GM12878 (cell line): ENCODE results near the gene HTR3A. TPM values are rescaled to one million over a fixed set of nuclear protein-coding genes. Genes with fewer than 3 reads are reported as not detected.

ENCODE experiments used
- ATAC-seq: fragments of 200-7000 bp; cut with Tn5 transposase; 3 replicates; pipeline ENCODE4 v1.9.1; 2020; ENCODE audit warnings: mild to moderate bottlenecking, moderate library complexity
- BruUV-seq: library from RNA; stranded (reverse); fragments of 400-500 nt; replicated peaks from 2 replicates; lab custom pipeline; 2021; lab: Mats Ljungman, UMichigan
- CTCF ChIA-PET: fragments of 300-600 bp; sonication (Branson Sonifier 250); formaldehyde crosslinking; extraction: SDS; loops from one replicate; lab custom pipeline; 2021; ENCODE audit warnings: inconsistent platforms; lab: Yijun Ruan, JAX
- POLR2A ChIA-PET: fragments of 350-600 bp; formaldehyde crosslinking; extraction: SDS; loops from one replicate; lab custom pipeline; 2021; ENCODE audit warnings: inconsistent platforms; lab: Charles Lee
- RAD21 ChIA-PET: fragments of 300-600 bp; sonication (Branson Sonifier 250); formaldehyde crosslinking; loops from one replicate; lab custom pipeline; 2023; ENCODE audit warnings: antibody characterized with exemption; ENCODE audit not compliant: unreplicated experiment; lab: Charles Lee
- SMC1A ChIA-PET: fragments of 300-600 bp; sonication (Branson Sonifier 250); formaldehyde crosslinking; loops from one replicate; lab custom pipeline; 2023; ENCODE audit not compliant: unreplicated experiment, uncharacterized antibody; lab: Charles Lee
- DNase-seq: peaks from one replicate; pipeline ENCODE4 v3.0.0-alpha.2; 2011; ENCODE audit warnings: low read depth, low spot score
- FAIRE-seq: peaks from 3 replicates; lab custom pipeline; 2011; peaks lifted over from hg19 to GRCh38; lab: Jason Lieb, UNC
- H2AFZ ChIP-seq: 2 replicates; pipeline ENCODE4 v1.6.0; 2011; ENCODE audit warnings: low read depth, low read length, control low read depth; ENCODE audit not compliant: control insufficient read depth
- H3K27ac ChIP-seq: 2 replicates; pipeline ENCODE4 v1.5.1; 2011; ENCODE audit warnings: control low read depth; ENCODE audit not compliant: control insufficient read depth, insufficient read depth
- H3K27me3 ChIP-seq, 2 experiments: replicated peaks in 1 of 2; 2 replicates each; pipeline versions ENCODE4 v1.6.0 to v1.6.1; 2011; ENCODE audit warnings: low read length in 1 of 2; ENCODE audit not compliant: control insufficient read depth in 2 of 2, insufficient read depth in 2 of 2
- H3K36me3 ChIP-seq, 2 experiments: 2 replicates each; pipeline ENCODE4 v1.5.1; 2011; ENCODE audit warnings: low read length in 1 of 2; ENCODE audit not compliant: control insufficient read depth in 2 of 2, insufficient read depth in 2 of 2
- H3K4me1 ChIP-seq: 2 replicates; pipeline ENCODE4 v1.6.1; 2011; ENCODE audit warnings: mild to moderate bottlenecking, low read length, moderate library complexity, mixed read lengths; ENCODE audit not compliant: control insufficient read depth, insufficient read depth
- H3K4me2 ChIP-seq: 2 replicates; pipeline ENCODE4 v1.6.0; 2011; ENCODE audit warnings: control low read depth; ENCODE audit not compliant: control insufficient read depth, insufficient read depth
- H3K4me3 ChIP-seq: fragments of 200-600 bp; sonication (generic); 2 replicates; pipeline ENCODE4 v1.5.1; 2016
- H3K79me2 ChIP-seq: 2 replicates; pipeline ENCODE4 v1.6.0; 2011; ENCODE audit warnings: low read length; ENCODE audit not compliant: control insufficient read depth, insufficient read depth
- H3K9ac ChIP-seq: 2 replicates; pipeline ENCODE4 v1.8.0; 2011; ENCODE audit warnings: low read length, control low read depth, mixed read lengths; ENCODE audit not compliant: control insufficient read depth, insufficient read depth
- H3K9me3 ChIP-seq: replicated peaks from 3 replicates; pipeline ENCODE4 v1.5.1; 2011; ENCODE audit warnings: mild to moderate bottlenecking, low read length; ENCODE audit not compliant: control insufficient read depth, insufficient read depth
- H4K20me1 ChIP-seq: 2 replicates; pipeline ENCODE4 v1.6.0; 2011; ENCODE audit not compliant: control insufficient read depth, insufficient read depth
- DPF2 ChIP-seq: fragments of 450-650 bp; IDR thresholded peaks from 2 replicates; pipeline ENCODE4 v1.6.1; 2017; ENCODE audit warnings: mild to moderate bottlenecking
- EZH2 ChIP-seq: IDR thresholded peaks from 2 replicates; pipeline ENCODE4 v1.6.1; 2012; ENCODE audit warnings: low read depth, mild to moderate bottlenecking, control low read depth, inconsistent platforms, low read length, borderline replicate concordance; ENCODE audit not compliant: control insufficient read depth
- MTA2 ChIP-seq: fragments of 450-650 bp; IDR thresholded peaks from 2 replicates; pipeline ENCODE4 v1.6.1; 2016; ENCODE audit warnings: low read depth, mild to moderate bottlenecking, moderate library complexity
- NFYA ChIP-seq: IDR thresholded peaks from 2 replicates; pipeline ENCODE4 v1.6.1; 2011; ENCODE audit warnings: low read depth, mild to moderate bottlenecking, low read length, improper control_type of control experiment, borderline replicate concordance
- NFYB ChIP-seq: IDR thresholded peaks from 2 replicates; pipeline ENCODE4 v1.6.1; 2011; ENCODE audit warnings: low read depth, mild to moderate bottlenecking, low read length, improper control_type of control experiment, moderate library complexity; ENCODE audit not compliant: insufficient read depth
- NKRF ChIP-seq: fragments of 450-650 bp; conservative IDR thresholded peaks from 2 replicates; pipeline ENCODE4 v1.6.1; 2017; ENCODE audit warnings: mild to moderate bottlenecking, moderate library complexity
- PAX5 ChIP-seq: IDR thresholded peaks from 2 replicates; pipeline ENCODE4 v1.6.1; 2011; ENCODE audit warnings: low read depth, low read length, borderline replicate concordance
- POLR2AphosphoS5 ChIP-seq: IDR thresholded peaks from 2 replicates; pipeline ENCODE4 v1.6.1; 2011; ENCODE audit warnings: mild to moderate bottlenecking, low read length, inconsistent platforms
- SIN3A ChIP-seq: IDR thresholded peaks from 2 replicates; pipeline ENCODE4 v1.6.1; 2012; ENCODE audit warnings: low read depth, low read length, improper control_type of control experiment
- SREBF2 ChIP-seq: IDR thresholded peaks from 2 replicates; pipeline ENCODE4 v1.6.1; 2012; ENCODE audit warnings: mild to moderate bottlenecking, low read length
- ZNF274 ChIP-seq: IDR thresholded peaks from one replicate; pipeline ENCODE4 v1.8.0; 2011; ENCODE audit not compliant: insufficient read length, insufficient read depth
- ZZZ3 ChIP-seq: IDR thresholded peaks from 2 replicates; pipeline ENCODE4 v1.6.1; 2011; ENCODE audit warnings: low read depth; ENCODE audit not compliant: control insufficient read depth, insufficient read length
- WGBS: methylation state at CpG from one replicate; pipeline ENCODE4 v1.1.6; 2016; ENCODE audit warnings: low lambda C conversion rate; ENCODE audit not compliant: insufficient replicate concordance, insufficient coverage; ENCODE audit errors: missing lambda C conversion rate; 5-methylcytosine and 5-hydroxymethylcytosine counted together
- in situ Hi-C: fragments of 300-500 bp; cut with MboI; formaldehyde crosslinking; loops from 9 replicates; pipeline ENCODE4 v1.14.3; 2018; ENCODE audit warnings: mixed read lengths
- intact Hi-C: fragments of 100-400 bp; cut with micrococcal nuclease; formaldehyde crosslinking; loops from one replicate; pipeline ENCODE4 v1.14.2; 2022; ENCODE audit not compliant: unreplicated experiment
- polyA plus RNA-seq, 11 experiments: library from polyadenylated mRNA; depleted of rRNA in 4 of 11; unstranded in 6 of 11; stranded (reverse) in 5 of 11; fragments of >200 nt; fragmentation: Nextera tagmentation in 4 of 11; fragmentation: Illumina TruSeq in 1 of 11; extraction: Ambion mirVana in 4 of 11; extraction: Trizol in 1 of 11; gene quantifications; 1 replicate in 1 of 11; 2 replicates in 10 of 11; pipeline versions ENCODE4 v1.2.1 to v1.2.3, GENCODE V29; 2011 to 2016; ENCODE audit warnings: inconsistent platforms in 2 of 11, missing spikeins in 2 of 11, low read depth in 1 of 11
- total RNA-seq, 4 experiments: library from RNA; depleted of rRNA in 3 of 4; stranded (reverse); fragments of >200 nt in 3 of 4; fragmentation: Illumina TruSeq in 1 of 4; extraction: Trizol in 1 of 4; gene quantifications; 2 replicates each; pipeline versions ENCODE4 v1.2.1 to v1.2.3, GENCODE V29; 2013 to 2021
- TF ChIP-seq, protein P1 (sequence below): fragments of 450-650 bp; IDR thresholded peaks from 2 replicates; pipeline ENCODE4 v1.6.1; 2018; ENCODE audit warnings: mild to moderate bottlenecking, low read depth, moderate library complexity; ENCODE audit not compliant: partially characterized antibody
- TF ChIP-seq, protein P2 (sequence below): IDR thresholded peaks from 2 replicates; pipeline ENCODE4 v1.6.1; 2012; ENCODE audit warnings: low read depth, low read length, improper control_type of control experiment

HTR3A gene
- total and polyA plus RNA-seq, 10 of the 15 experiments (the other 5 are each of a cell fraction or from before 2014, with no cell fraction given): not detected

GRCh38 chr11:114019046-114019445 is 44.1 kb downstream of the HTR3A start:
- ChIA-PET SMC1A (no interaction called here), POLR2A (no interaction called here), RAD21 (no interaction called here), CTCF (no interaction called here)
- WGBS: 22% methylated on average over 3 of the region's 3 CpGs
- in situ Hi-C loops: no loop called here
- no peaks in the 10 kb centered on the region for H3K79me2 ChIP-seq
- TF ChIP-seq NFYA (no peak), SIN3A (no peak), NKRF (no peak), NFYB (no peak), MTA2 (no peak), PAX5 (no peak), DPF2 (no peak), SREBF2 (no peak), EZH2 (no peak), POLR2AphosphoS5 (no peak), ZNF274 (no peak), ZZZ3 (no peak)
- TF ChIP-seq, protein P1, sequence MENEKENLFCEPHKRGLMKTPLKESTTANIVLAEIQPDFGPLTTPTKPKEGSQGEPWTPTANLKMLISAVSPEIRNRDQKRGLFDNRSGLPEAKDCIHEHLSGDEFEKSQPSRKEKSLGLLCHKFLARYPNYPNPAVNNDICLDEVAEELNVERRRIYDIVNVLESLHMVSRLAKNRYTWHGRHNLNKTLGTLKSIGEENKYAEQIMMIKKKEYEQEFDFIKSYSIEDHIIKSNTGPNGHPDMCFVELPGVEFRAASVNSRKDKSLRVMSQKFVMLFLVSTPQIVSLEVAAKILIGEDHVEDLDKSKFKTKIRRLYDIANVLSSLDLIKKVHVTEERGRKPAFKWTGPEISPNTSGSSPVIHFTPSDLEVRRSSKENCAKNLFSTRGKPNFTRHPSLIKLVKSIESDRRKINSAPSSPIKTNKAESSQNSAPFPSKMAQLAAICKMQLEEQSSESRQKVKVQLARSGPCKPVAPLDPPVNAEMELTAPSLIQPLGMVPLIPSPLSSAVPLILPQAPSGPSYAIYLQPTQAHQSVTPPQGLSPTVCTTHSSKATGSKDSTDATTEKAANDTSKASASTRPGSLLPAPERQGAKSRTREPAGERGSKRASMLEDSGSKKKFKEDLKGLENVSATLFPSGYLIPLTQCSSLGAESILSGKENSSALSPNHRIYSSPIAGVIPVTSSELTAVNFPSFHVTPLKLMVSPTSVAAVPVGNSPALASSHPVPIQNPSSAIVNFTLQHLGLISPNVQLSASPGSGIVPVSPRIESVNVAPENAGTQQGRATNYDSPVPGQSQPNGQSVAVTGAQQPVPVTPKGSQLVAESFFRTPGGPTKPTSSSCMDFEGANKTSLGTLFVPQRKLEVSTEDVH: no peak
- TF ChIP-seq, protein P2, sequence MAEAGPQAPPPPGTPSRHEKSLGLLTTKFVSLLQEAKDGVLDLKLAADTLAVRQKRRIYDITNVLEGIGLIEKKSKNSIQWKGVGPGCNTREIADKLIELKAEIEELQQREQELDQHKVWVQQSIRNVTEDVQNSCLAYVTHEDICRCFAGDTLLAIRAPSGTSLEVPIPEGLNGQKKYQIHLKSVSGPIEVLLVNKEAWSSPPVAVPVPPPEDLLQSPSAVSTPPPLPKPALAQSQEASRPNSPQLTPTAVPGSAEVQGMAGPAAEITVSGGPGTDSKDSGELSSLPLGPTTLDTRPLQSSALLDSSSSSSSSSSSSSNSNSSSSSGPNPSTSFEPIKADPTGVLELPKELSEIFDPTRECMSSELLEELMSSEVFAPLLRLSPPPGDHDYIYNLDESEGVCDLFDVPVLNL: no peak
- H3K36me3 ChIP-seq: no peaks in the 10 kb centered on the region
- ATAC-seq (no peak), DNase-seq (no peak), FAIRE-seq (no peak)
- no peak overlapping the region for H3K4me2 ChIP-seq
- no peaks in the 10 kb centered on the region for H3K9me3 ChIP-seq
- H3K27me3 ChIP-seq: no peaks in the 10 kb centered on the region
- H3K4me1 ChIP-seq: no peaks in the 10 kb centered on the region
- H3K4me3 ChIP-seq: no peak overlapping the region
- intact Hi-C loops: no loop called here
- H2AFZ ChIP-seq: no peak overlapping the region
- H3K27ac ChIP-seq: no peak overlapping the region
- H4K20me1 ChIP-seq: no peaks in the 10 kb centered on the region
- BruUV-seq: no TSS peak
- H3K9ac ChIP-seq: no peak overlapping the region
